Activated T-cell treated with anti-CD3 and anti-CD28 coated beads, Interleukin-2, amount 50 U/mL, for 72 hours (primary cell): ENCODE results near the gene DHTKD1. TPM values are rescaled to one million over a fixed set of nuclear protein-coding genes. Genes with fewer than 3 reads are reported as not detected.
"Not testable (repeated sequence)": the region's sequence is repeated elsewhere in the genome, so short reads cannot be mapped to it uniquely, and the experiment has no call there.

ENCODE experiments used
- ATAC-seq, 2 donors: fragments of 150-1000 bp; cut with Tn5 transposase; replicated peaks in 1 of 2; 2 replicates each; pipeline ENCODE4 v1.10.0; 2021; ENCODE audit warnings: moderate library complexity in 2 of 2, mild to moderate bottlenecking in 1 of 2
- DNase-seq, 2 donors: peaks; one replicate each; pipeline ENCODE4 v3.0.0; 2021 to 2022; ENCODE audit warnings: mixed read lengths in 1 of 2
- H3K27ac Mint-ChIP-seq: one replicate; pipeline ENCODE4 v1.8.0; 2022; ENCODE audit warnings: mild to moderate bottlenecking, moderate library complexity, mixed read lengths
- H3K27me3 Mint-ChIP-seq: one replicate; pipeline ENCODE4 v1.8.0; 2022; ENCODE audit warnings: low read depth, mixed read lengths
- H3K36me3 Mint-ChIP-seq, 2 donors: one replicate each; pipeline ENCODE4 v1.8.0; 2022; ENCODE audit warnings: mixed read lengths in 2 of 2, mild to moderate bottlenecking in 1 of 2; ENCODE audit not compliant: insufficient read depth in 2 of 2
- H3K4me1 Mint-ChIP-seq: one replicate; pipeline ENCODE4 v1.8.0; 2022; ENCODE audit warnings: low read depth, mixed read lengths
- H3K4me3 Mint-ChIP-seq, 2 donors: one replicate each; pipeline ENCODE4 v1.8.0; 2022; ENCODE audit warnings: mild to moderate bottlenecking in 2 of 2, mixed read lengths in 2 of 2, moderate library complexity in 2 of 2
- H3K9me3 Mint-ChIP-seq, 2 donors: one replicate each; pipeline ENCODE4 v1.8.0; 2022; ENCODE audit warnings: mixed read lengths in 2 of 2
- total RNA-seq, 2 donors: library from RNA; stranded (reverse); gene quantifications; one replicate each; pipeline ENCODE4 v1.2.3, GENCODE V29; 2022

Gene DHTKD1
- total RNA-seq, 2 donors from 2014 or later = 28.6 to 29.8 TPM

DNA sequence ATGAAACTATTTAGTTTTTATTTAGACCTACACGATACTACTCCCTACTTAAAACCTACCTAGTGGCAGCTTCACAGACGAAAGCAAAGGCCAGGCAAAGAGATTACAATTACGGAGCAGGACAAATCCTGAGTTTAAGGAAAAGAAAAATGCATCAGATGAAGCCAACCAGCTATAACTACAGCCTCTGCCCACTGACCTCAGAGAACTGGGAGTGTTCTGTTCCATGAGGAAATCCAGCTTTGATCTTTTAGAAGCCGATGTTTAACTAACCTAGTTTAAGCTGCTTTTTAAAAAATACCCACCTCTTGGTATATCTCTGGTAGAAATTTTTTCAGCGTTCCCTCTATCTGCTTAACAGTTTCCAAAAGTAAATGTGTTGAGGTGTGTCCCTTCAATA is 23.2 kb upstream of the DHTKD1 start:
- H3K27me3 Mint-ChIP-seq = peaks cover 6% of the 10 kb centered on the region
- H3K27ac Mint-ChIP-seq = no peak overlapping the region
- H3K36me3 Mint-ChIP-seq = peaks cover 7% of the 10 kb centered on the region in 2 donors
- no peak overlapping the region for H3K4me3 Mint-ChIP-seq
- peaks cover 0 to 2% of the 10 kb centered on the region in 2 donors for H3K9me3 Mint-ChIP-seq
- peaks cover 18% of the 10 kb centered on the region for H3K4me1 Mint-ChIP-seq
- DNase-seq (no peak), ATAC-seq (no peak)

GRCh38 chr10:12048547-12048946 is 20.2 kb upstream of the DHTKD1 start:
- ATAC-seq (peak in 1 of 2 donors; percentile 70), DNase-seq (no peak)
- peaks cover 0 to 2% of the 10 kb centered on the region in 2 donors for H3K9me3 Mint-ChIP-seq
- peaks cover 0 to 1% of the 10 kb centered on the region in 2 donors for H3K36me3 Mint-ChIP-seq
- peaks cover 6% of the 10 kb centered on the region for H3K27me3 Mint-ChIP-seq
- peak overlapping the region in 1 of 2 donors; percentile 20 for H3K4me3 Mint-ChIP-seq
- H3K27ac Mint-ChIP-seq = no peak overlapping the region
- peaks cover under 1% of the 10 kb centered on the region for H3K4me1 Mint-ChIP-seq

- Mint-ChIP-seq H3K9me3 (peaks cover 0 to 2% of the 10 kb centered on the region in 2 donors), H3K27ac (no peak overlapping the region), H3K4me1 (no peaks in the 10 kb centered on the region), H3K27me3 (peaks cover 6% of the 10 kb centered on the region), H3K4me3 (no peak overlapping the region), H3K36me3 (peaks cover 0 to 1% of the 10 kb centered on the region in 2 donors)
- DNase-seq (no peak), ATAC-seq (no peak)
Measured at GRCh38 chr10:12050528-12050927, 18.2 kb upstream of the DHTKD1 start.

DNA sequence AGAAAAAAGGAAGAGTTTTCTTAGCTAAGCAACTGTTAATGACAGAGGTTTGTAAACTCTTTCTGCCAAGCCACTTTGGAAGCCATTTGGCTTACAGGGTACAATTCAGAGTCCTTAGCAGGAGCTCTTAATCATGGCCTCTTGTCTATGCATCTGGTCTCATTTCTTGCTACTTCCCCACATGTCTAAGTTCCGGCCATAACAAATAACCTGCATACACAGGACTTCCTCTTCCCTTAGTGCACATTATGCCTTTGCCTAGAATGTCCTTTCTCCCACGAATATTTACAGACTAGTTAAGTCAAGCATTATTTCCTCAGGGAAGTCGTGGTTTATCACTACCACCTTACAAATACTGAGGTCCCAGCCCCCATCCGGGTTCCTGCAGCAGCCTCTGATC is 17.5 kb upstream of the DHTKD1 start:
- Mint-ChIP-seq H3K36me3 (peaks cover 0 to 1% of the 10 kb centered on the region in 2 donors), H3K4me3 (no peak overlapping the region), H3K27ac (no peak overlapping the region), H3K9me3 (peaks cover 0 to 2% of the 10 kb centered on the region in 2 donors), H3K27me3 (peaks cover 6% of the 10 kb centered on the region), H3K4me1 (no peaks in the 10 kb centered on the region)
- ATAC-seq (no peak), DNase-seq (no peak)

DNA sequence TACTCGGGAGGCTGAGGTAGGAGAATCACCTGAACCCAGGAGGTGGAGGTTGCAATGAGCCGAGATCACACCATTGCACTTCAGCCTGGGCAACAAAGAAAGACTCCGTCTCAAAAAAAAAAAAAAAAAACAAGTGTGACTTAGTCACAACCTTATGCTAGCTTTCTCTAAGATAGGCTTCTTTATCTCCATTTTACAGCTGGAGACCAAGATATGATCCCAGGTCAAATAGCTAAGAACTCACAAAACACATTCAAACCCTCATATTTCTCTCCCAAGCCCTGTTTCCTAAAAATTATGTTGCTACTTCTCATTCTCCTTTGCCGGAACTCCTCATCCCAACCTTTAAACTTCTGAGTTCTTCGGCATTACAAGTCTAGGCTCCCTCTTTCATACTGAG is 13.0 kb upstream of the DHTKD1 start:
- H3K4me1 Mint-ChIP-seq = no peaks in the 10 kb centered on the region
- no peak overlapping the region for H3K27ac Mint-ChIP-seq
- no peaks in the 10 kb centered on the region for H3K9me3 Mint-ChIP-seq
- H3K27me3 Mint-ChIP-seq = no peaks in the 10 kb centered on the region
- ATAC-seq = no peak
- H3K36me3 Mint-ChIP-seq = no peaks in the 10 kb centered on the region
- DNase-seq = no peak
- no peak overlapping the region for H3K4me3 Mint-ChIP-seq

GRCh38 chr10:12056748-12057147 is 12.0 kb upstream of the DHTKD1 start:
- Mint-ChIP-seq H3K4me3 (no peak overlapping the region), H3K36me3 (no peaks in the 10 kb centered on the region), H3K27me3 (no peaks in the 10 kb centered on the region), H3K9me3 (no peaks in the 10 kb centered on the region), H3K27ac (no peak overlapping the region), H3K4me1 (no peaks in the 10 kb centered on the region)
- DNase-seq (no peak), ATAC-seq (no peak)

GRCh38 chr10:12061124-12061523 is 7.6 kb upstream of the DHTKD1 start:
- no peak for DNase-seq
- Mint-ChIP-seq H3K4me3 (no peak overlapping the region), H3K4me1 (no peaks in the 10 kb centered on the region), H3K27me3 (no peaks in the 10 kb centered on the region), H3K9me3 (no peaks in the 10 kb centered on the region), H3K27ac (no peak overlapping the region), H3K36me3 (no peaks in the 10 kb centered on the region)
- no peak for ATAC-seq

DNA sequence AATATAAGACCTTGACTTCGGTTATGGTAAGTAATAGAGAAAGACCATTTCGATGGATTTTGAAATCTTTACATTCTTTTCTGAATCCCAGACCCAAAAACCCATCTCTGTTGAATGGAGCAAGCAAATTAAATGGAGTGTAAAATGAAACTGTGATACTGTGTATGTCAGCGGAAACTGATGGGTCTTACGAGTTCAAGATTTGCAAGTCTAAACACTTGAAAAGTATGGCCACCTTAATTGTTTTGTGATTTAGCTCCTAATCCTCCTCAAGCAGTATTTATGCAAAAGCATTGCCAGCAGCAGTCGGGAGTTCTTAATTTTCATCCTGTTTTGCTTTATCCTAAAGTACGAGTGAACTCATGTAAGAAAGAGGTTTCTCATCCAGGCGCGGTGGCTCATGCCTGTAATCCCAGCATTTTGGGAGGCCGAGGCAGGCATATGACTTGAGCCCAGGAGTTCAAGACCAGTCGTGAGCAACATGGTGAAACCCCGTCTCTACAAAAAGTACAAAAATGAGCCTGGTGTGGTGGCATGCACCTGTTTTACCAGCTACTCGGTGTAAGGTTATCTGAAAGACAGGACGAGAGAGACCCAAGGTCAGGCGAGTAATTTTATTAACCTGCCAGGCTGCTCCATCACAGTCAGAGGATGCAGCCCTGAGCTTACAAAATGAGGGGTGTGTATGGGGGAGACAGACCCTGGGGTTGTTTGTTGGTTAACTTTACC is 5.8 kb upstream of the DHTKD1 start:
- ATAC-seq (no peak), DNase-seq (no peak)
- no peak overlapping the region for H3K27ac Mint-ChIP-seq
- peaks cover 6% of the 10 kb centered on the region for H3K4me1 Mint-ChIP-seq
- H3K27me3 Mint-ChIP-seq = no peaks in the 10 kb centered on the region
- H3K36me3 Mint-ChIP-seq = no peaks in the 10 kb centered on the region
- H3K4me3 Mint-ChIP-seq = no peak overlapping the region
- H3K9me3 Mint-ChIP-seq = no peaks in the 10 kb centered on the region

- H3K27ac Mint-ChIP-seq = no peak overlapping the region
- H3K27me3 Mint-ChIP-seq = no peaks in the 10 kb centered on the region
- H3K4me3 Mint-ChIP-seq = no peak overlapping the region
- no peak for ATAC-seq
- H3K4me1 Mint-ChIP-seq = peaks cover 10% of the 10 kb centered on the region
- DNase-seq = no peak
- H3K9me3 Mint-ChIP-seq = no peaks in the 10 kb centered on the region
- H3K36me3 Mint-ChIP-seq = no peaks in the 10 kb centered on the region
Measured at GRCh38 chr10:12063483-12063818, 5.3 kb upstream of the DHTKD1 start.

DNA sequence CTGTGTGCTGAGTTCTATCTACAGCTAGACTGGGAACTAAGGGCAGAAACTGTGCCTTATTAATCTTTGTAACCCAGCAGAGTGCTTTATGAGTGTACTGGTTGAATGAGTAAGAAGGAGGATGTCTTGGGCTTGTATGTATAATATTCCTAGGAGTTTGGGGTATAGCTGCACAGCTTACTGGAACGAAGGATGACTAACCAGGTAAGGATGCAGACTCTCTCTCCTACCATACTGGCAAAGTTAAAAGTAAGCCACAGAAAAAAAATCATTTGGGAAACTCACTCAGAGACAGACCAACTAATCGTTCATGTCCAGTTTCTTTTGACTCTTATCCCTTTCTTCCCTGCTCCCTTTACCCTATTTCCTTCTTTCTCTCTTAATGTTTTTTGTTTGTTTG is 1.4 kb upstream of the DHTKD1 start:
- Mint-ChIP-seq H3K9me3 (no peaks in the 10 kb centered on the region), H3K4me1 (peaks cover 27% of the 10 kb centered on the region), H3K27me3 (no peaks in the 10 kb centered on the region), H3K36me3 (peaks cover 0 to 2% of the 10 kb centered on the region in 2 donors), H3K27ac (no peak overlapping the region), H3K4me3 (no peak overlapping the region)
- DNase-seq = no peak
- peak in 1 of 2 donors; percentile 5 for ATAC-seq

- H3K27me3 Mint-ChIP-seq, H3K36me3 Mint-ChIP-seq, DNase-seq, H3K9me3 Mint-ChIP-seq, H3K27ac Mint-ChIP-seq, ATAC-seq, H3K4me3 Mint-ChIP-seq: not testable (repeated sequence)
- H3K4me1 Mint-ChIP-seq = peaks cover 27% of the 10 kb centered on the region
Measured at GRCh38 chr10:12071441-12071840, 2.7 kb downstream of the DHTKD1 start.

DNA sequence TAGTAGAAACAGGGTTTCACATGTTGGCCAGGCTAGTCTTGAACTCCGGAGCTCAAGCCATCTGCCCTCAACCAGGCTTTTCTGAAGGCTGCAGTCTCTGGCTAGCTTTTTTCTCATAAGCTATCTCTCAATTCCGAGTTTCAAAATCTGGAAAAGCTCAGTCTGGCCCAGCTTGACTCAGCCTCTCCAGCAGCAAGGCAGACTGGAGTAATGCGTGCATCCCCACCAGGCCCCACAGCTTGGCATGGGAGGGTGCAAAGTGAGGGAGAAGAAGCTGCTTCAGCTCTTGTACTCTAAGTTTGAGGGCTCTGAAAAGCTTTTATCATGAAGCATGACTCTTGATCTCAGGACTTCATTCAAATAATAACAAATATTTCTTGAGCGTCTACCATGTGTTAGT is 4.8 kb downstream of the DHTKD1 start:
- H3K36me3 Mint-ChIP-seq = peaks cover 0 to 2% of the 10 kb centered on the region in 2 donors
- H3K9me3 Mint-ChIP-seq = no peaks in the 10 kb centered on the region
- H3K27ac Mint-ChIP-seq = no peak overlapping the region
- ATAC-seq = no peak
- no peaks in the 10 kb centered on the region for H3K27me3 Mint-ChIP-seq
- peaks cover 16% of the 10 kb centered on the region for H3K4me1 Mint-ChIP-seq
- no peak overlapping the region for H3K4me3 Mint-ChIP-seq
- DNase-seq = no peak

GRCh38 chr10:12077580-12078180 is 8.9 kb downstream of the DHTKD1 start:
- Mint-ChIP-seq H3K4me1 (peaks cover 7% of the 10 kb centered on the region), H3K27me3 (no peaks in the 10 kb centered on the region), H3K9me3 (no peaks in the 10 kb centered on the region), H3K36me3 (peaks cover 0 to 2% of the 10 kb centered on the region in 2 donors), H3K4me3 (no peak overlapping the region), H3K27ac (no peak overlapping the region)
- no peak for DNase-seq
- ATAC-seq = no peak

DNA sequence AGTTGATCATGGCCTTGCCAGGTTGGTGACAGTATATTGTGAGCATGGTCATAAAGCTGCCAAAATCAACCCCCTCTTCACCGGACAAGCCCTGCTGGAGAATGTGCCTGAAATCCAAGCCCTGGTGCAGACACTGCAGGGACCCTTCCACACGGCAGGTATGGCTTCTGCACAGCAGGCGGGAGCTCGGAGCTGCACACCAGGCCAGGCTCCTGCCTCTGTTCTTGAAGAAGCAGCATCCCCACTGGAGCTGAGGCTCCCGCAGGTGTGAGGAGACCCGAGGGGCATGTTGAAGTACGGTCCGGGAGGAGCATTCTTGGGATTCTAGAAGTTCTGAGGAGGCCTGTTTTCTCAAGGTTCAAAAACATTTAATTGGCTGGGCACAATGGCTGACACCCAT is 12.7 kb downstream of the DHTKD1 start:
- peaks cover 2 to 6% of the 10 kb centered on the region in 2 donors for H3K36me3 Mint-ChIP-seq
- DNase-seq (no peak), ATAC-seq (no peak)
- H3K9me3 Mint-ChIP-seq = no peaks in the 10 kb centered on the region
- peaks cover 7% of the 10 kb centered on the region for H3K4me1 Mint-ChIP-seq
- no peaks in the 10 kb centered on the region for H3K27me3 Mint-ChIP-seq
- H3K27ac Mint-ChIP-seq = no peak overlapping the region
- H3K4me3 Mint-ChIP-seq = no peak overlapping the region
